Endometrial microvascular endothelial cells (primary cell): Measurements from ENCODE around the gene CLEC4D. TPM values are rescaled to one million over a fixed set of nuclear protein-coding genes. Genes with fewer than 3 reads are reported as not detected.
"Not testable (repeated sequence)": the region's sequence is repeated elsewhere in the genome, so short reads cannot be mapped to it uniquely, and the experiment has no call there.

ENCODE experiments used
- in situ Hi-C: cut with HindIII; loops from 2 replicates; pipeline ENCODE4 v1.10.0; 2017; ENCODE audit warnings: low sequenced_read_pairs, low pct_unique_long_range_greater_than_20kb; ENCODE audit errors: inconsistent ontology term
- total RNA-seq: library from RNA; depleted of rRNA; stranded (reverse); fragments of >200 nt; gene quantifications from one replicate; pipeline ENCODE4 v1.2.3, GENCODE V29; 2015; ENCODE audit errors: inconsistent ontology term

Gene CLEC4D
- not detected for total RNA-seq

- in situ Hi-C loops, result no loop called here
Observed at GRCh38 chr12:8513256-8513655, at the start of gene CLEC4D. TSS of gene CLEC4D (plus strand) at chr12:8513503. CDS start at chr12:8513733, 230 bp downstream.

- in situ Hi-C loops, result no loop called here
Observed at GRCh38 chr12:8465301-8465996, 47.9 kb upstream of the CLEC4D start.

GRCh38 chr12:8466241-8466640, 47.1 kb upstream of the CLEC4D start:
- in situ Hi-C loops, result no loop called here

- in situ Hi-C loops, result no loop called here
Observed at GRCh38 chr12:8471090-8471489, 42.2 kb upstream of the CLEC4D start.

GRCh38 chr12:8475508-8476203, 37.6 kb upstream of the CLEC4D start:
- in situ Hi-C loops, result no loop called here

GRCh38 chr12:8482571-8483061, 30.7 kb upstream of the CLEC4D start:
- in situ Hi-C loops, result no loop called here

- in situ Hi-C loops, result no loop called here
Observed at GRCh38 chr12:8483079-8483478, 30.2 kb upstream of the CLEC4D start.

- in situ Hi-C loops, result no loop called here
Observed at GRCh38 chr12:8491646-8492530, 21.4 kb upstream of the CLEC4D start.

GRCh38 chr12:8493084-8493483, 20.2 kb upstream of the CLEC4D start:
- in situ Hi-C loops, result no loop called here

- in situ Hi-C loops, result not testable (repeated sequence)
Observed at GRCh38 chr12:8495671-8496070, 17.6 kb upstream of the CLEC4D start.

GRCh38 chr12:8496074-8496473, 17.2 kb upstream of the CLEC4D start:
- in situ Hi-C loops, result not testable (repeated sequence)

GRCh38 chr12:8499616-8500015, 13.7 kb upstream of the CLEC4D start:
- in situ Hi-C loops, result no loop called here

GRCh38 chr12:8501720-8502119, 11.6 kb upstream of the CLEC4D start:
- in situ Hi-C loops, result no loop called here

GRCh38 chr12:8504351-8504750, 9.0 kb upstream of the CLEC4D start:
- in situ Hi-C loops, result no loop called here

- in situ Hi-C loops, result no loop called here
Observed at GRCh38 chr12:8507596-8507995, 5.7 kb upstream of the CLEC4D start.

GRCh38 chr12:8508223-8508622, 5.1 kb upstream of the CLEC4D start:
- in situ Hi-C loops, result no loop called here

- in situ Hi-C loops, result no loop called here
Observed at GRCh38 chr12:8508910-8509841, 4.1 kb upstream of the CLEC4D start.

- in situ Hi-C loops, result no loop called here
Observed at GRCh38 chr12:8517971-8518370, 4.7 kb downstream of the CLEC4D start.
